ENCODE measurements around the gene MIPEP.

GRCh38 chr13:23865026-23865425, 24.2 kb downstream of the MIPEP start:
- TF ChIP-seq, protein P1, sequence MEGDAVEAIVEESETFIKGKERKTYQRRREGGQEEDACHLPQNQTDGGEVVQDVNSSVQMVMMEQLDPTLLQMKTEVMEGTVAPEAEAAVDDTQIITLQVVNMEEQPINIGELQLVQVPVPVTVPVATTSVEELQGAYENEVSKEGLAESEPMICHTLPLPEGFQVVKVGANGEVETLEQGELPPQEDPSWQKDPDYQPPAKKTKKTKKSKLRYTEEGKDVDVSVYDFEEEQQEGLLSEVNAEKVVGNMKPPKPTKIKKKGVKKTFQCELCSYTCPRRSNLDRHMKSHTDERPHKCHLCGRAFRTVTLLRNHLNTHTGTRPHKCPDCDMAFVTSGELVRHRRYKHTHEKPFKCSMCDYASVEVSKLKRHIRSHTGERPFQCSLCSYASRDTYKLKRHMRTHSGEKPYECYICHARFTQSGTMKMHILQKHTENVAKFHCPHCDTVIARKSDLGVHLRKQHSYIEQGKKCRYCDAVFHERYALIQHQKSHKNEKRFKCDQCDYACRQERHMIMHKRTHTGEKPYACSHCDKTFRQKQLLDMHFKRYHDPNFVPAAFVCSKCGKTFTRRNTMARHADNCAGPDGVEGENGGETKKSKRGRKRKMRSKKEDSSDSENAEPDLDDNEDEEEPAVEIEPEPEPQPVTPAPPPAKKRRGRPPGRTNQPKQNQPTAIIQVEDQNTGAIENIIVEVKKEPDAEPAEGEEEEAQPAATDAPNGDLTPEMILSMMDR (conservative IDR thresholded peaks at IDR 0.05 in 1 of 2, IDR thresholded peaks at IDR 0.05 in 1 of 2; ENCODE audit: low read depth in 1 of 2, low read length in 2 of 2), result no peak
- no peak for TF ChIP-seq EZH2 (IDR thresholded peaks at IDR 0.05; ENCODE audit: low read length, missing control alignments)
